SK-N-SH treated with all-trans-retinoic acid at 6 μM for 48 hours (cell line): Measurements from ENCODE around the gene NSD1.

Experiments
- ATAC-seq: fragments of 200-7000 bp; cut with Tn5 transposase; 3 replicates; pipeline ENCODE4 v1.9.1; 2020; ENCODE audit warnings: mild to moderate bottlenecking, moderate library complexity
- CREB5 ChIP-seq: fragments of 250-450 bp; sonication (Bioruptor Pico); IDR thresholded peaks from 2 replicates; pipeline ENCODE4 v1.5.1; 2020; ENCODE audit warnings: low read depth, mild to moderate bottlenecking, moderate library complexity
- CSDC2 ChIP-seq: fragments of 250-450 bp; sonication (Bioruptor Pico); IDR thresholded peaks from 2 replicates; pipeline ENCODE4 v1.5.0; 2020; ENCODE audit warnings: mild to moderate bottlenecking, moderate library complexity
- CSRNP3 ChIP-seq: fragments of 250-450 bp; sonication (Bioruptor Pico); IDR thresholded peaks from 2 replicates; pipeline ENCODE4 v1.5.1; 2021; ENCODE audit warnings: mild to moderate bottlenecking, moderate library complexity
- ESRRG ChIP-seq: fragments of 250-450 bp; sonication (Bioruptor Pico); IDR thresholded peaks from 2 replicates; pipeline ENCODE4 v1.6.1; 2021; ENCODE audit warnings: mild to moderate bottlenecking
- ISL1 ChIP-seq: fragments of 250-450 bp; sonication (Bioruptor Pico); IDR thresholded peaks from 2 replicates; pipeline ENCODE4 v2.1.2; 2022; ENCODE audit warnings: mild to moderate bottlenecking, moderate library complexity
- OSR1 ChIP-seq: fragments of 250-450 bp; sonication (Bioruptor Pico); IDR thresholded peaks from 2 replicates; pipeline ENCODE4 v1.8.0; 2022; ENCODE audit warnings: moderate library complexity, mild to moderate bottlenecking, inconsistent platforms
- POU6F1 ChIP-seq: fragments of 250-450 bp; sonication (Bioruptor Pico); IDR thresholded peaks from 2 replicates; pipeline ENCODE4 v1.8.0; 2021; ENCODE audit warnings: low read depth, mild to moderate bottlenecking, moderate library complexity, borderline replicate concordance
- PPARA ChIP-seq: fragments of 250-450 bp; sonication (Bioruptor Pico); IDR thresholded peaks from 2 replicates; pipeline ENCODE4 v1.5.0; 2020; ENCODE audit warnings: mild to moderate bottlenecking, borderline replicate concordance
- RARB ChIP-seq: fragments of 250-450 bp; sonication (Bioruptor Pico); IDR thresholded peaks from 2 replicates; pipeline ENCODE4 v1.8.0; 2021; ENCODE audit warnings: mild to moderate bottlenecking, moderate library complexity
- SNAI2 ChIP-seq: fragments of 250-450 bp; sonication (Bioruptor Pico); IDR thresholded peaks from 2 replicates; pipeline ENCODE4 v1.5.0; 2020; ENCODE audit warnings: mild to moderate bottlenecking, moderate library complexity
- TOX ChIP-seq: fragments of 250-450 bp; sonication (Bioruptor Pico); IDR thresholded peaks from 2 replicates; pipeline ENCODE4 v1.8.0; 2021; ENCODE audit warnings: mild to moderate bottlenecking, moderate library complexity, borderline replicate concordance
- TSHZ2 ChIP-seq: fragments of 250-450 bp; sonication (Bioruptor Pico); IDR thresholded peaks from 2 replicates; pipeline ENCODE4 v1.5.0; 2020; ENCODE audit warnings: mild to moderate bottlenecking, moderate library complexity
- ZC3H10 ChIP-seq: fragments of 250-450 bp; sonication (Bioruptor Pico); IDR thresholded peaks from 2 replicates; pipeline ENCODE4 v1.5.1; 2021; ENCODE audit warnings: mild to moderate bottlenecking, moderate library complexity
- ZFP3 ChIP-seq: fragments of 250-450 bp; sonication (Bioruptor Pico); IDR thresholded peaks from 2 replicates; pipeline ENCODE4 v1.5.0; 2020; ENCODE audit warnings: mild to moderate bottlenecking, moderate library complexity
- ZFP30 ChIP-seq: fragments of 450-650 bp; formaldehyde crosslinking; IDR thresholded peaks from 2 replicates; pipeline ENCODE4 v1.5.0; 2022; ENCODE audit warnings: mild to moderate bottlenecking, moderate library complexity
- ZNF565 ChIP-seq: fragments of 450-650 bp; formaldehyde crosslinking; conservative IDR thresholded peaks from 2 replicates; pipeline ENCODE4 v1.5.0; 2020; ENCODE audit warnings: low read depth, mild to moderate bottlenecking, moderate library complexity
- ZNF70 ChIP-seq: fragments of 450-650 bp; formaldehyde crosslinking; IDR thresholded peaks from 2 replicates; pipeline ENCODE4 v1.5.0; 2020; ENCODE audit warnings: mild to moderate bottlenecking, moderate library complexity
- ZNF8 ChIP-seq: fragments of 450-650 bp; formaldehyde crosslinking; IDR thresholded peaks from 2 replicates; pipeline ENCODE4 v1.5.0; 2020; ENCODE audit warnings: mild to moderate bottlenecking, moderate library complexity

Gene NSD1

GRCh38 chr5:177112589-177113220, 20.9 kb upstream of the NSD1 start:
- TF ChIP-seq OSR1 (CRISPR knock-in tag) (no peak), POU6F1 (CRISPR knock-in tag) (no peak), ZFP3 (CRISPR knock-in tag) (no peak), ESRRG (no peak), ISL1 (CRISPR knock-in tag) (no peak), PPARA (CRISPR knock-in tag) (no peak), RARB (no peak), SNAI2 (CRISPR knock-in tag) (no peak), ZFP30 (CRISPR knock-in tag) (no peak), ZC3H10 (no peak)
- ATAC-seq: no peak

GRCh38 chr5:177113566-177114424, 19.8 kb upstream of the NSD1 start:
- ATAC-seq: peak; percentile 83
- no peak for TF ChIP-seq ZNF70

GRCh38 chr5:177116631-177117373, 16.8 kb upstream of the NSD1 start:
- TF ChIP-seq TSHZ2 (CRISPR knock-in tag): no peak
- TF ChIP-seq CREB5 (CRISPR knock-in tag): no peak
- no peak for TF ChIP-seq POU6F1 (CRISPR knock-in tag)
- TF ChIP-seq PPARA (CRISPR knock-in tag): no peak
- TF ChIP-seq ISL1 (CRISPR knock-in tag): no peak
- no peak for TF ChIP-seq ZNF565 (CRISPR knock-in tag)
- TF ChIP-seq TOX (CRISPR knock-in tag): no peak
- no peak for TF ChIP-seq CSRNP3 (CRISPR knock-in tag)
- no peak for TF ChIP-seq ZNF8 (CRISPR knock-in tag)
- no peak for TF ChIP-seq ESRRG
- TF ChIP-seq ZFP30 (CRISPR knock-in tag): no peak
- no peak for TF ChIP-seq ZC3H10
- TF ChIP-seq CSDC2 (CRISPR knock-in tag): no peak
- no peak for TF ChIP-seq SNAI2 (CRISPR knock-in tag)
- no peak for TF ChIP-seq ZNF70
- TF ChIP-seq ZFP3 (CRISPR knock-in tag): no peak
- TF ChIP-seq OSR1 (CRISPR knock-in tag): no peak

More at GRCh38 chr5:177116631-177117373, 16.8 kb upstream of the NSD1 start:
- no peak for ATAC-seq
